GM21423 (cell line): ENCODE data around the gene EPHA8.

Experiments used
- ATAC-seq: cut with Tn5 transposase; IDR thresholded peaks from one replicate; pipeline ENCODE4 v1.9.1; 2021; ENCODE audit warnings: mild to moderate bottlenecking, moderate library complexity; ENCODE audit not compliant: unreplicated experiment

EPHA8 gene

DNA sequence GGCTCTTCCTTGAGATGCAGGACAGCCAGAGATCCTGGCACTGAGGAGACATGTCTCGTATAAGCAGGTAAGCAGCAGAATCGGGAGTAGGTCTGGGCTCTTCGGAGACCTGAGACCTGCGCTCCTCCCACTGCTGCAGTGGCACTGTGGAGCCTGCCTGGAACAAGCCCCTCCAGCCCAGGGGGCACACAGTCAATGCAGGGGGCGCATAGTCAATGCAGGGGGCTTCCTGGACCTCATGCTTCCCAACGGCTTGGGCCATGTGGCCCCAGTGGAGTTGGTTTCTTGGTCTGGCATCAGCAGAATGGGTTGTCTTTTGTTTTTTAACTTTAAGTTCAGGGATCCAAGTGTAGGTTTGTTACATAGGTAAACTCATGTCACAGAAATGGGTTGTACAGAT lies 27.9 kb upstream of the EPHA8 start:
- ATAC-seq, result no peak

DNA sequence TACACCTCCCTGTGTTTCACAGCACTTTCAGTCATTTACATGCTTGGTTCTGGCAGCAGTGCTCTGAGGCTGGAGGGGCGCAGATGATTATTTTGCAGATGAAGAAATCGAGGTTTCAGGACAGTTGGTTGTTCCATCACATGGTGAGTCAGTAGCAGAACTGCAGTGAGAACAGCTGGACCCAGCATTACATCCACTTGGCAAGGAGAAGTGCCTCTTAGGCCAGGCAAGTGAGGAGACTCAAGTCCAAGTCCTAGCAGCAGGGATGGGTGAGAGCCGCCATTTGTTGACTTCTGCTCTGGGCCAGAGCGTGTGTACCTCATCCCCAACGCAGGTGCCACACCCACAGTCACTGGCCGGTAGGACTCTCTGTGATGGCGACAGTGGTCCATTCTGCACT lies 26.8 kb upstream of the EPHA8 start:
- ATAC-seq, result no peak

DNA sequence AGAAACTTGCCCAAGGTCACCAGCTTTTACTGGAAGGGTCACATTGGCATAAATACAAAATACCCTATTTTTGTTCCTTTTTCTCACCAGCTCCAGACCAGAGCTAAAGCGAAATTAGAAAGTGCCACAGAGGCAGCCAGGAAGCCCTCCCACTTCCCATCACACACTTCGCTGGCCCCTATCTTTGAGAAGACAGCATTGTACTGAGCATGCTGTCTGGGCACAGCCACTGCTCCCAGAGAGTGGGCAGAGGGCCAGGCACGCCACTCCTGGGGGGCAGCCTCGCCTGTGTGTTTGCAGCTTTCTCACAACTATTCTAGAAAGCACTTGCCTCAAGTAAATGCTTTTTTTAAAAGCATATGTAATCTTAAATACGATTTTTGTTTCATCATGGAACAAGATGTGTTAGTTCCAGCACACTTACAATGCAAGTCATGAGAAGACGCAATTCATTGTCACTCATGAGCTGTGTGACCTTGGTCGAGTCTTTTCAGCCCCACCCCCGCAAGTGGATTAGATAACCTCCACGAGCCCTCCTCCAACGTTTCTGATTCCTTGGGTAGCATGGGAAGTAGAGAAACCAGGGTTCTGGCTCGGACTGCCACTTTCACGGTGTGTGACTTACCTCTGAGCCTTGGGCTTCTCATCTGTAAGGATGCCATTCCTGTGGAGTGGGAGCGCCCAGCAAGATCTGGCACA lies 25.7 kb upstream of the EPHA8 start:
- ATAC-seq, result no peak

DNA sequence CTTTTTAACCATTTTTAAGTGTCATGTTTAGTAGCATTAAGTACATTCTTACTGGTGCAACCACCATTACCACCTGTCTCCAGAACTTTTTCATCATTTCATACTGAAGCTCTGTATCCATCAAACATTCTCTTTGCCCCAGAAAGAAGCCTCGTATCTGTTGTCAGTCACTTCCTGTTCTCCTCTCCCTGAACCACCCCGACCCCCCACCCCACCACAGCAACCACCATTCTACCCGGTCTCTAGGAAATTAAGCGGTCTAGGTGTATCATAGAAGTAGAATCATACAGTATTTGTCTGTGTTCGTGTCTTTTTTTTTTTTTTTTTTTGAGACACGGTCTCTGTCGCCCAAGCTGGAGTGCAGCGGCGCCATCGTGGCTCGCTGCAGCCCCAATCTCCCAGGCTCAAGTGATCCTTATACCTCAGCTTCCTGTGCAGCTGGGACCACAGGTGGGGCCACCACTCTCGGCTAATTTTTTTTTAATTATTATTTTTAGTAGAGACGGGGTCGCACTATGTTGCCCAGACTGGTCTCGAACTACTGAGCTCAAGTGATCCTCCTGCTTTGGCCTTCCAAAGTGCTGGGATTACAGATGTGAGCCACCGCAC lies 23.7 kb upstream of the EPHA8 start:
- ATAC-seq, result no peak

DNA sequence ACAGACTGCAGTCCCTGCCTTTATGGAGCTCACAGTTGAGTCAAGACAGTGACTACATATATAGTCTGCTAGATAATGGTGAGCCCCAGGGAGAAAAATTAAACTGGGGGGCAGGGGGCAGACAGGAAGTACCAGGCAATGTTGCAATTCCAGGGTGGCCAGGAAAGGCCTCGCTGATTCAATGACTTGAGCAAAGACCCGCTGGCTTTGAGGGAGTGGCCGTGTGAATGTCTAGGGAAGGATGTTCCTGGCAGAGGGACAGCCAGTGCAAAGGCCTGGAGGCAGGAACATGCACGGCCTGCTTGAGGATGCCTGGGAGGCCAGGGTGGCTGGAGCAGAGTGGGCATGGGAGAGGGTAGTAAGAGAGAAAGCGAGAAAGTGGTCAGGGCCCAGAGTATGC lies 23.0 kb upstream of the EPHA8 start:
- no peak for ATAC-seq

DNA sequence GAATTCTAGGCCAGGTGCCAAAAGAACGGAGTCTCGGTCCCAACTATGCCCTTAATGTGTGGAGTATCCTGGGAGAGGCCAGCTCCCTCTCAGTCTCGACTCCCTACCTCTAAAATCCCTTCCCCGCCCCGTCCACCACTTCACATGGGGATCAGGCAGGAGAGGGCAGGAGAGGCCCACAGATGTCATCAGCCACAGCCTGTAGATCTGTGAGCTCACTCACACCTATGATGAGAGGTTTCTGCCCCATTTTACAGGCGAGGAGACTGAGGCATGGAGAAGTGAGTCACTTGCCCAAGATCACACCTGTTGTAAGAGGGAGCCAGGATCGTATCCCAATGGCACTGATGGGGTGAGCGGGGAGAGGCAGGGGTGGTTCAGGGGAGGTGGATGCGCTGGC lies 20.4 kb upstream of the EPHA8 start:
- ATAC-seq, result no peak

DNA sequence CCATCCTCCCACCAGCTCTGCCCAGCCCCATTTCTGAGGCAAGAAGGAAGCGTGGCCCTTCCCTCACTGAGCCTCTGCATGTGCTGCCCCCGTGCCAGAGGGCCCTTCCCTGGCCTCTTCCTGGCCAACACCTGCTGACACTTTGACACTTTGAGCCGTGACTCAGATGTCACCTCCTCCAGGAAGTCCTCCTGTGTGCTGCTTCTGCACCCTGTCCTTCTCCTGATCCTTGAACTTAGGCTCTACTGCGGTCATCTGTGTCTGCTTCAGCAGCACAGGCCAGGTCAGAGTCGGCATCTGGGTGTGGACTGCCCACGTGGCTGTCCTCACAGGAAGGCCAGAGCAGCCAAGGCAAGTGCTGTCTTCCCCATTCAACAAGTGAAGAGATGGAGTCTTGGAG lies 19.6 kb upstream of the EPHA8 start:
- no peak for ATAC-seq

DNA sequence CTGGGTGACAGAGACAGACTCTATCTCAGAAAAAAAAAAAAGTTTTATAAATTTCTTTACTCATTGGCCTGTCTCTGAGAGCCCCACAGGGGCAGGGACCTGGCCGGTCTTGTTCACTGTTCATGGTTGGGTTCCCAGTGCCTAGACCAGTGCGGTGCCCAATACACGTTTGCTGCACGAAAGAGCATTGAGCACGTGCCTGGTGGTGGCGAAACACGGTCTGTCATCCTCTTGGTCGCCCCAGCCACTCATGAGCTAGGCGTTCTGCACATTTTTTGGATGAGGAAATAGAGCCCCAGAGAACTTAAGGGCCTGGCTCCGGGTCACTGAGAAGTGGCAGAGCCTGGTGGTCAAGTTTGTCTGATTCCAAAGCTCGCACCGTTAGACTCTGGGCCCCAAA lies 18.7 kb upstream of the EPHA8 start:
- ATAC-seq, result no peak

DNA sequence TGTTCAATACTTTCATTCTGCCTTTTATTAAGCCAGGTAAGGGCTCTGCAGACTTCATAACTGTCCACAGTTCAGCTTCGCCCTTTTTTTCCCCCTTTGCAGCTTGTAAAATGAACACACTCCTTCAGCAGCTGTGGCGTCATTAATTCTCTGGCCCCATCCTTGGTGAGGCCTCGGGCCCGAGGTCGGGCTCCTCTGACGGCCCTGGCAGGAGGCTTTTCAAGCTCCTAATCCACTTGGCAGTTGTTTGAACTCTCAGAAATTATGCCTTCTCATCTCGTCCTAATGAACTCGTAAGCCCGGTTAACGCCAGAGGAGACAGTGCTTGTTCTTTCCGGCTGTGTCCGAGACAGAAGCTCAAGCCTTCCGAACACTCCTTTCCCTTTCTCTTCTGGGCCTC lies 18.1 kb upstream of the EPHA8 start:
- no peak for ATAC-seq

DNA sequence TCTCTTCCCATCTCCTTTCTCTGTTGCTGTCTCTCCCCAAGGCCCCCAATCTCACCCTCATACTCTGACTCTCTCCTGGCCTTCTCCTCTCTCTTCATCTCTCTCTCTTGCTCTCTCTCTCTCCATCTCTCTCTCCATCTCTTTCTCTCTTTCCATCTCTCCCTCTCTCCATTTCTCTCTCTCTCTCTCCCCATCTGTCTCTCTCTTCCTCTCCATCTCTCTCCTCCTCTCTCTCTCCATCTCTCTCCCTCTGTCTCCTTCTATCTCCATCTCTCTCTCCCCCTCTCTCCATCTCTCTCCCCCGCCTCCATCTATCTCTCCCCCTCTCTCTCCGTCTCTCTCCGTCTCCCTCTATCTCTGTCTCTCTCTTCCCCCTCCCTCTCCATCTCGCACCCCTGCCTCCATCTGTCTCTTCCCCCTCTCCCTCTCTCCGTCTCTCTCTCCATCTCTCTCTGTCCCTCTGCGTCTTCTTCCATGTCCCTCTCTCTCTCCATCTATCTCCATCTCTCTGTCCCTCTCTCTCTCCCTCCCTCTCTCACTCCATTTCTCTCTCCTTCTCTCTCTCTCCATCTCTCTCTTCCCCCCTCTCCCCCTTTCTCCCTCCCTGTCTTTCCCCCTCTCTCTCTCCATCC lies 16.0 kb upstream of the EPHA8 start:
- no peak for ATAC-seq

DNA sequence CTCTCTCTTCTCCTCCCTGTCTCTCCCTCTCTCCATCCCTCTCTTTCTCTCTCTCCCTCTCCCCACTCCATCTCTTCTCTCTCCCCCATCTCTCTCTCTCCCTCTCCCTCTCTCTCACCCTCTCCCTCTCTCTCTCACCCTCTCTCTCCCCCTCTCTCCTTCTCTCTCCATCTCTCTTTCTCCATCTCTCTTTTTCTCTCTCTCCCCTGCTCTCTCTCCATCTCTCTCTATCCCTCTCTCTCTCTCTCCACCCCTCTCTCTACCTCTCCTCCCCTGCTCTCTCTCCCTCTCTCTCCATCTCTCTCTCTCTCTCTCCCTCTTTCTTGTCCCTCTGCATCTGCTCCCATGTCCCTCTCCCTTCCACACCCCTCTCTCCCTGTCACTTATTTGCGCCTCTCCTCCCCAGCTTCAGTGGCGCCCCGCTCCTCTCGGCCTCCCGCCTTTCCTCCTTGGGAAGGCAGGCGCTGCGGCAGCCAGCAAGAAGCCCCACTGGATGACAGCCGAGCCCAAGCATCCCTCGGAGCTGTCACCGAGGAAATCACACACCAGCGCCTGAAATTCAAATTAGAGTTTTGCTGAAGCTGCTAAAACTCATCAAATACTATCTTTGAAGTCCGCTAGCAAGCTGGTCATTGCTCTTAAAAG lies 15.3 kb upstream of the EPHA8 start:
- no peak for ATAC-seq

DNA sequence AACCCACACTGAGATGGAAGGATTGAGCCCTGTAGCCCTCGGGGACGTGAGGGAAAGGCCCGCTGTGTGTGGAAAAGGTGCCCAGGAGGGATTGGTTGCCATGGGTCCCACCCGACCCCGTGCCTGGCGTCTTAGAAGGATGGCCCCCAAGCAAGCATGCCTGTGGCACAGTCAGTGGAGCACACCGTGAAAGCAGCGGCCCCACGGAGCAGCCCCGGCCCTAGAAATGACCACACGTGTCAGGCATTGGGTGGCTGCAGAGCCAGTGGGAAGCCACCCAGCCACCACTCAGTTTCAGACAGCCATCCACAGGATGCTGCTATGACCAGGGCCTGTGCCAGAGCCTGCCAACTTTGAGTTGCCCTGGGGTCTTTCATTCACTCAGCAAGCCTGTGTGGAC lies 13.3 kb upstream of the EPHA8 start:
- ATAC-seq, result no peak

DNA sequence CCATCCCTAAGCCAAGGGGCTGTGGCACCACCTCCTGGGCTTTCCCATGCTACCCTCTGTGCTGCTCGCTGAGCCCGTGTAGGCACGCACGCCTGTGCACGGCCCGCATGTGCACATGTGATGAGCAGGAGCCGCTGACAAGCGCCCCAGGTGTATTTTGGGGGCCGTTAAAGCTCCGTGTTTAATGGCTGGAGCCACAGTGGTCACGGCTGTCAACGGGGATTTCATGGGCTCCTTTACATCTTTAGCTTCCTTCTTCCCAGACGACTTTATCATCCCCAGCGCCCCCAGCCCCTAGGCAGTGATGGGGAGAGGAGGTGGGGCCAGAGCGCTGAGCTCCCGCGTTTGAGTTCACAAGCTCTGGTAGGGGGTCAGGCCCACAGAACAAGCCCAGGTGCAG lies 11.7 kb upstream of the EPHA8 start:
- no peak for ATAC-seq

DNA sequence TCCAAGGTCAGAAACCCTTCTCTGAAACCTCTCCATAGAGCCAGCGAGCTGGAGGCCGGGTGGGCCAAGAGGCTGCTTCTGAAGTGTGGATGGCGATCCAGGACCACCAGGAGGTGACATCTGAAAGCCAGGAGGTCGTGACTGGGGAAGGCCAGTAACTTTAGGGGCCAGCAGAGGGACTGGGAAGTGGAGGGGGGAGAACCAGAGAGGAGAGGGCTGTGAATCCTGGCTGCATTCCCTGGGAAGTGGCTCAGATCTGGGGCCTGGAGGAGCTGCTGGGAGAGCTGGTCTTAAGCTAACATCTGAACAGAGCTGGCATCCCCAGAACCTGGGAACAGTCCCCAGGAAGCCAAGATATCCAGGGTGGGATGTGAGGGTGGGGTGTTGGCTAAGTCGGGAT lies 11.3 kb upstream of the EPHA8 start:
- ATAC-seq, result no peak

DNA sequence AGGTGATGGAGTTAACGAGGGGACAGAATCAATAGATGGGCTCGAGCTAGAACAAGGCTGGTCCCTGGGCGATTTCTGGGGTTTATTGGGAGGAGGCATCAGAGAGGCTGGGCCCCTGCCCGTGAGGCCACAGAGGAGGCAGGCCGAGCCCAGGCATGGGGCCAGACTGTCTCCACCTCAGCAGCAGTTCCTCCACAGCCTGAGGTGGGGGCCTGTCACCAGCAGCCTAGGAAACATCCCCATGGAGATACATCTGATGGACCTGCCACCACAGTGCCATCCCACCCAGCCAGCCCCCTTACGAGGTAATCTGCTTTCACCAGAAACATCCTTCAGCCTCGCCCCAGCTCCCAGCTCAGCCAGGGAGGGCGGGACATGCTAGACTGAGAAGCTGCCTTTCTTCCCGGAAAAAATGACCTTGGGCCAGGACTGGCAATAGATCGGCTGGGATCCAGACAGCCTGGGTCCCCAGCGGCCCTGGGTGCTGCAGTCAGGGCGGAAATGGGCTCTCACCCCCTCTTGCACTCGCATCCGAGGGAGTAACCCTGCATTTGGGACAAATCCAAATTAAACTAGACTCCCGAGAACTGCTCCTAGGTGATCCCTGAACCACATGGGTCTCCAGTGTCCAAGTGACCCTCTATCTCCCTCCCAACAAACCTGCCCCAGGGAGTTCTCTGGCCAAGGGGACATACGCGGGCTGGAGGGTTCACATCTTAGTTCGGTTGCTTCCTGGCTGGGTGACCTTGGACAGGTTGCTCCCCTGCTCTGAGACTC lies 10.0 kb upstream of the EPHA8 start:
- no peak for ATAC-seq

DNA sequence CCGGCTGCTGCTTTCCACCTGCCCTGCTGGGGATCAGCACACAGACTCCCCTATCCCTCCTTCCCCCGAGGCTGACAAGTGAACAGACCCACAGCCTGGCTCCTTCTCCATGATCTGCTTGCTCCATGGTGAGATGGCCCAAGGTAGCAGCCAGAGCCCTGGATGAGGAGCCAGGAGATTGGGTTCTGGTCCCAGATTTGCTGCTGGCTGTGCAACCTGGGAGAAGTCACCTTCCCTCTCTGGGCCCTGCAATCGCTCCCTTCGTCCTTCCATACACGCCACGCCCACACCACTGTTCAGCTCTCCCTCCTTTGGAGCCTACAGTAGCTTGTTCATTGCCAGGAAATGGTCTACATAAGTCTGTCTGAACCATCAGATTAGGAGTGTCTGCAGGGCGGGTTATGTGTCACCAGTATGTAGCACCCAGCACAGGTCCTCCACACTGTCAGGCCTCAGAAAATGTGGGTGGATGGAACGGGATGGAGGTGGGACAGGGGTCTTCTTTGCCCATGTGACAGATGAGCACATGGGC lies 9.2 kb upstream of the EPHA8 start:
- ATAC-seq, result no peak

DNA sequence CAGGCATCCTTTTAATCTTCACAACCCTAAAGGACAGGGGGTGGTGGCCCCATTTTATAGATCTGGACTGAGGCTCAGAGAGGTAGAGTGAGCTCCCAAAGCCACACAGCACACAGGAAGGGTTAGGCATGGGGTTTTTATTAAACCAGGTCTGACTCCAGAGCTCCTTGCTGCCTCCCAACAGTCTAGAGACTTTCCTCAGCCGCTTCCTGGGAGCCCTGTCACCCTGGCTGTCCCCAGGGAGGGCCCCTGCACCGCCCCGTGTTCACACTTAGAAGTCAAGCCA lies 8.0 kb upstream of the EPHA8 start:
- no peak for ATAC-seq

DNA sequence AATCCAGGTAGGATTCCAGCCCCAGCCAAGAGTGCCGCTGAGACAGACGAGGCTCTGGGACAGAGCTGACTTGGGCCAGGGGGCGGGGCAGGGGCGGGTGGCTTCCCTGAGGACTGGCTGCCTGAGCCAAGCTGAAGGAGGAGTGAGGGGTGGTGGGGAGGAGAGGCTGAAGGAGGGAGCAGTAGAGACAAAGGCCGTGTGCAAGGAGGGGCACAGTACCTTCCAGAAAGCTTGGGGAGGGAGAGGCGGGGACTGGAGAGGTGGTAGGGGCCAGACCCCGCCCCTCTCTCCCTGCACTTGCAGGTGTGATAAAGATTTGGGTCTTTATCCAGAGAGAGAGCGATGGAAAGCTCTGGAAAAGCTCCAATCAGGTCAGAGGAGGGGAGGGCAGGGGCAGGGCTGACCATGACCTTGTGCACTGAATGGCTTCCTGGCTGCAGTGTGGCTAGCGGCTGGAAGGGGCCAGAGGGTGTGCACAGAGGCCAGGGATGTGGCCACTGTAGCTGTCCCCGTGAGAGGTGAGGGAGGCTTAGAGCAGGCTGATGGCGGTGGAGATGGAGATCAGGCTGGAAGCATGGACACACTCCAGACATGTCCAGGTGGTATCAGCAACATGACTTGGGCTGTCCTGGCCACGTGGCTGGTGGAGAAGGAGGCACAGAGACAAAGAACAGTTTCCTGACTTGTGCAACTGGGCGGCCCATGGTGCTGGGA lies 6.7 kb upstream of the EPHA8 start:
- ATAC-seq, result no peak

DNA sequence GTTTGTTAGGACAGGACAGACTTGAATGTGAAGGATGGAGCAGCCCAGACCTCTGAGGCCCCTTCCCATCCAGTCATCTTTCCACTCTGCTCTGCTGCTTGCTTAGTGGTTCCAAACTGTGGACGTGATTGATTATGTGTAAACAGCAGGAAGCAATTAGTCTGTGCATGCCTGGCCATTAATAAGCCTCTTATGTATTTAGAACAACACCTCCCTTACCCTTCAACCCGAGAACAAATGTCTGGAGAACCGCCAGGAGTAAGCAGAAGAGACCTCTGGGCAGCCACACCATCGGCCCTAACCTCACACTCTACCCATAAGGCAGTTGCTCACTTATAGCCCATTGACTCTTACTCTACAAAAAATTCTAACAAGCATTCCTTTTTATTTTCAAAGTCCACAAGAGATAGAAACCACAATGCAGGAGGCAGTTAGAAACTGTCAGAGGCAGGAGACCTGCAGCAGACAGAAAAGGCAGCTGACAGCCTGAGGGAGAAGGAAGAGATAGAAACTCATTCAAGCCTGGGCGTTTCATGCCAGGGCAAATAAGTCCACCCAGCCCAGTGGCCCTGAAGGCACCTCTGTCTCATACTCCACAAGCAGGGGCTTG lies 5.8 kb upstream of the EPHA8 start:
- no peak for ATAC-seq
